HuH-7.5 (cell line): ENCODE measurements around the gene MACROD2.
"Not testable (repeated sequence)": the region's sequence is repeated elsewhere in the genome, so short reads cannot be mapped to it uniquely, and the experiment has no call there.

ENCODE experiments used
- DNase-seq: peaks from one replicate; pipeline ENCODE4 v3.0.0; 2011; ENCODE audit warnings: low spot score

MACROD2 gene

GRCh38 chr20:14996883-14997672, 1001.8 kb downstream of the MACROD2 start:
- no peak for DNase-seq

GRCh38 chr20:14997791-14998190, 1002.5 kb downstream of the MACROD2 start:
- no peak for DNase-seq

GRCh38 chr20:15005300-15005986, 1010.1 kb downstream of the MACROD2 start:
- DNase-seq = no peak

GRCh38 chr20:15011631-15012030, 1016.3 kb downstream of the MACROD2 start:
- no peak for DNase-seq

- DNase-seq = no peak
Observed at GRCh38 chr20:15012566-15012965, 1017.2 kb downstream of the MACROD2 start.

GRCh38 chr20:15016875-15017274, 1021.6 kb downstream of the MACROD2 start:
- not testable (repeated sequence) for DNase-seq

GRCh38 chr20:15018966-15019365, 1023.6 kb downstream of the MACROD2 start:
- no peak for DNase-seq

GRCh38 chr20:15020845-15021244, 1025.5 kb downstream of the MACROD2 start:
- DNase-seq = no peak

- DNase-seq = no peak
Observed at GRCh38 chr20:15022921-15023320, 1027.6 kb downstream of the MACROD2 start.

- DNase-seq = no peak
Observed at GRCh38 chr20:15026759-15027158, 1031.4 kb downstream of the MACROD2 start.

- no peak for DNase-seq
Observed at GRCh38 chr20:15030826-15031225, 1035.5 kb downstream of the MACROD2 start.

- DNase-seq = no peak
Observed at GRCh38 chr20:15031546-15032351, 1036.4 kb downstream of the MACROD2 start.

GRCh38 chr20:15032352-15032622, 1037.0 kb downstream of the MACROD2 start:
- DNase-seq = no peak

- DNase-seq = no peak
Observed at GRCh38 chr20:15033269-15033668, 1038.0 kb downstream of the MACROD2 start.

GRCh38 chr20:15033891-15034290, 1038.6 kb downstream of the MACROD2 start:
- DNase-seq = no peak

GRCh38 chr20:15036948-15037347, 1041.6 kb downstream of the MACROD2 start:
- DNase-seq = no peak

- DNase-seq = no peak
Observed at GRCh38 chr20:15039088-15039752, 1043.9 kb downstream of the MACROD2 start.

GRCh38 chr20:15042723-15043122, 1047.4 kb downstream of the MACROD2 start:
- DNase-seq = no peak

GRCh38 chr20:15045246-15045645, 1049.9 kb downstream of the MACROD2 start:
- DNase-seq = no peak

GRCh38 chr20:15047042-15047441, 1051.7 kb downstream of the MACROD2 start:
- DNase-seq = no peak

GRCh38 chr20:15047601-15048000, 1052.3 kb downstream of the MACROD2 start:
- DNase-seq = no peak

GRCh38 chr20:15056246-15056645, 1060.9 kb downstream of the MACROD2 start:
- no peak for DNase-seq
